GM08714 (cell line): Measurements from ENCODE around the gene GALNT16.

Source experiments
- H3K4me3 ChIP-seq: fragments of 200-500 bp; sonication (Bioruptor generic); 2 replicates; pipeline ENCODE4 v1.5.1; 2014; ENCODE audit warnings: mild to moderate bottlenecking, low read length, inconsistent platforms
- ZNF274 ChIP-seq: IDR thresholded peaks from 2 replicates; pipeline ENCODE4 v1.6.1; 2012; ENCODE audit warnings: mild to moderate bottlenecking, low read depth, low read length

The GALNT16 gene

GRCh38 chr14:69242311-69243224 lies 17.4 kb upstream of the GALNT16 start:
- H3K4me3 ChIP-seq, result no peak overlapping the region
- TF ChIP-seq ZNF274, result no peak

- TF ChIP-seq ZNF274, result no peak
- no peak overlapping the region for H3K4me3 ChIP-seq
Observed at GRCh38 chr14:69244946-69245345, 15.0 kb upstream of the GALNT16 start.

GRCh38 chr14:69246331-69246730 lies 13.6 kb upstream of the GALNT16 start:
- no peak for TF ChIP-seq ZNF274
- H3K4me3 ChIP-seq, result no peak overlapping the region

- H3K4me3 ChIP-seq, result no peak overlapping the region
- no peak for TF ChIP-seq ZNF274
Observed at GRCh38 chr14:69247676-69248440, 12.1 kb upstream of the GALNT16 start.

- no peak overlapping the region for H3K4me3 ChIP-seq
- no peak for TF ChIP-seq ZNF274
Observed at GRCh38 chr14:69249603-69250002, 10.4 kb upstream of the GALNT16 start.

- H3K4me3 ChIP-seq, result no peak overlapping the region
- no peak for TF ChIP-seq ZNF274
Observed at GRCh38 chr14:69252851-69253250, 7.1 kb upstream of the GALNT16 start.

- no peak for TF ChIP-seq ZNF274
- H3K4me3 ChIP-seq, result peak overlapping the region; percentile 49; the same call in 1 of the 2 replicates
Observed at GRCh38 chr14:69259168-69259526, 811 bp upstream of the GALNT16 start.

- no peak for TF ChIP-seq ZNF274
- H3K4me3 ChIP-seq, result peak overlapping the region; percentile 49
Observed at GRCh38 chr14:69260190-69260860, 367 bp downstream of the GALNT16 start.

GRCh38 chr14:69260861-69261564 lies 1.1 kb downstream of the GALNT16 start:
- H3K4me3 ChIP-seq, result peak overlapping the region; percentile 49
- TF ChIP-seq ZNF274, result no peak

GRCh38 chr14:69261761-69262331 lies 1.9 kb downstream of the GALNT16 start:
- H3K4me3 ChIP-seq, result no peak overlapping the region
- TF ChIP-seq ZNF274, result no peak

GRCh38 chr14:69262516-69262915 lies 2.6 kb downstream of the GALNT16 start:
- H3K4me3 ChIP-seq, result no peak overlapping the region
- TF ChIP-seq ZNF274, result no peak

GRCh38 chr14:69263364-69263763 lies 3.4 kb downstream of the GALNT16 start:
- TF ChIP-seq ZNF274, result no peak
- no peak overlapping the region for H3K4me3 ChIP-seq

GRCh38 chr14:69263771-69264170 lies 3.8 kb downstream of the GALNT16 start:
- no peak for TF ChIP-seq ZNF274
- no peak overlapping the region for H3K4me3 ChIP-seq
